Panc1 (cell line): ENCODE measurements around the gene TMEM39A. TPM values are rescaled to one million over a fixed set of nuclear protein-coding genes. Genes with fewer than 3 reads are reported as not detected.

Experiments used
- ATAC-seq: fragments of 200-7000 bp; cut with Tn5 transposase; 2 replicates; pipeline ENCODE4 v1.9.1; 2020; ENCODE audit warnings: mild to moderate bottlenecking, moderate library complexity
- BruUV-seq: library from RNA; stranded (reverse); fragments of 400-500 nt; replicated peaks from 2 replicates; lab custom pipeline; 2021; lab: Mats Ljungman, UMichigan
- CTCF ChIA-PET: fragments of 300-600 bp; sonication (Branson Sonifier 250); formaldehyde crosslinking; loops from one replicate; lab custom pipeline; 2022; ENCODE audit warnings: antibody characterized with exemption; lab: Charles Lee
- POLR2A ChIA-PET: fragments of 300-600 bp; sonication (Branson Sonifier 250); formaldehyde crosslinking; loops from one replicate; lab custom pipeline; 2022; ENCODE audit warnings: antibody characterized with exemption; lab: Charles Lee
- DNase-seq: peaks from one replicate; pipeline ENCODE4 v3.0.0-alpha.2; 2010; ENCODE audit warnings: low read depth, low spot score
- H3K27ac ChIP-seq: 2 replicates; pipeline ENCODE4 v1.5.1; 2011; ENCODE audit warnings: mild to moderate bottlenecking, low read length, inconsistent platforms
- H3K27me3 ChIP-seq: fragments of 200-500 bp; sonication (Bioruptor generic); 2 replicates; pipeline ENCODE4 v1.6.0; 2014; ENCODE audit warnings: low read length, inconsistent platforms; ENCODE audit not compliant: control insufficient read depth, insufficient read depth
- H3K36me3 ChIP-seq: fragments of 200-500 bp; sonication (Bioruptor generic); 2 replicates; pipeline ENCODE4 v1.5.1; 2014; ENCODE audit warnings: inconsistent platforms, mild to moderate bottlenecking, low read length, moderate library complexity; ENCODE audit not compliant: control insufficient read depth, insufficient read depth
- H3K4me1 ChIP-seq: 2 replicates; pipeline ENCODE4 v1.5.1; 2011; ENCODE audit warnings: inconsistent platforms, mild to moderate bottlenecking, low read length, moderate library complexity; ENCODE audit not compliant: control insufficient read depth, insufficient read depth
- H3K4me3 ChIP-seq, 2 experiments: 2 replicates each; pipeline ENCODE4 v1.5.1; 2011 to 2012; ENCODE audit warnings: low read depth in 2 of 2, low read length in 2 of 2, mild to moderate bottlenecking in 2 of 2, inconsistent platforms in 1 of 2, moderate library complexity in 1 of 2
- H3K9me3 ChIP-seq: fragments of 200-500 bp; sonication (Bioruptor generic); 2 replicates; pipeline ENCODE4 v1.5.1; 2014; ENCODE audit warnings: low read depth, mild to moderate bottlenecking, inconsistent platforms, low read length, moderate library complexity; ENCODE audit not compliant: control insufficient read depth, insufficient read depth
- POLR2AphosphoS5 ChIP-seq: IDR thresholded peaks from 2 replicates; pipeline ENCODE4 v1.6.1; 2012; ENCODE audit warnings: mild to moderate bottlenecking, low read depth, low read length, moderate library complexity
- SIN3A ChIP-seq: IDR thresholded peaks from 2 replicates; pipeline ENCODE4 v1.6.1; 2012; ENCODE audit warnings: low read depth, mild to moderate bottlenecking, low read length, moderate library complexity, borderline replicate concordance; ENCODE audit not compliant: insufficient read depth
- TCF7L2 ChIP-seq: IDR thresholded peaks from 2 replicates; pipeline ENCODE4 v1.6.1; 2011; ENCODE audit warnings: mild to moderate bottlenecking, low read depth, low read length, inconsistent platforms
- in situ Hi-C: cut with HindIII; loops from 2 replicates; pipeline ENCODE4 v1.10.0; 2016; ENCODE audit warnings: low sequenced_read_pairs, low pct_unique_long_range_greater_than_20kb
- intact Hi-C: fragments of 100-400 bp; cut with micrococcal nuclease; formaldehyde crosslinking; loops from one replicate; pipeline ENCODE4 v1.10.0; 2022; ENCODE audit not compliant: unreplicated experiment
- total RNA-seq: library from RNA; stranded (reverse); gene quantifications from one replicate; pipeline ENCODE4 v1.2.1, GENCODE V29; 2021; ENCODE audit not compliant: unreplicated experiment
- TF ChIP-seq, protein P1 (sequence below), 2 experiments: IDR thresholded peaks; 2 replicates each; pipeline ENCODE4 v1.6.1; 2011 to 2012; ENCODE audit warnings: low read depth in 2 of 2, control low read depth in 1 of 2, low read length in 1 of 2, mild to moderate bottlenecking in 1 of 2, moderate library complexity in 1 of 2; ENCODE audit not compliant: insufficient read depth in 1 of 2
- TF ChIP-seq, protein P2 (sequence below): fragments of 450-650 bp; IDR thresholded peaks from 2 replicates; pipeline ENCODE4 v1.5.1; 2017; ENCODE audit warnings: mild to moderate bottlenecking

The TMEM39A gene
- total RNA-seq, 1 experiment from 2014 or later = 47.8 TPM

DNA sequence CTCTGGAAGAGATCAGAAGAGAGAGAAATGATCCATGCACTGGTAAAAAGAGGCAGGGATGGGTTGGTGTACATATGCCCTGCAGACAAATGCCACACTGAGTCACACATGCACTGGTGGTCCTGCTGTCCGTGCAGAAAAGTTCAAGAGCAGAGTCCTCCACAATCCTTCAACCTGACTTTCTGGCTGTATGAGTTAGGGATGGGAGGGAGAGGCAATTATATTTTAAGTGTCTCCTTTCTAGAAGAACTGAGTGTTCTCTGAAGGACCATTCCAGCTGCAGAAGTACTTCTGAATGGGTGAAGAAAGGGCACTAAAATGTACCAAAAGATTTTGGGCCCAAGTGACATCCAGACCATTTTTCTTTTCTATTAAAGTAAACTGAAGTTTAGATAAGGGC lies 26.4 kb downstream of the TMEM39A start:
- DNase-seq = no peak
- TF ChIP-seq SIN3A = no peak
- TF ChIP-seq, protein P1, sequence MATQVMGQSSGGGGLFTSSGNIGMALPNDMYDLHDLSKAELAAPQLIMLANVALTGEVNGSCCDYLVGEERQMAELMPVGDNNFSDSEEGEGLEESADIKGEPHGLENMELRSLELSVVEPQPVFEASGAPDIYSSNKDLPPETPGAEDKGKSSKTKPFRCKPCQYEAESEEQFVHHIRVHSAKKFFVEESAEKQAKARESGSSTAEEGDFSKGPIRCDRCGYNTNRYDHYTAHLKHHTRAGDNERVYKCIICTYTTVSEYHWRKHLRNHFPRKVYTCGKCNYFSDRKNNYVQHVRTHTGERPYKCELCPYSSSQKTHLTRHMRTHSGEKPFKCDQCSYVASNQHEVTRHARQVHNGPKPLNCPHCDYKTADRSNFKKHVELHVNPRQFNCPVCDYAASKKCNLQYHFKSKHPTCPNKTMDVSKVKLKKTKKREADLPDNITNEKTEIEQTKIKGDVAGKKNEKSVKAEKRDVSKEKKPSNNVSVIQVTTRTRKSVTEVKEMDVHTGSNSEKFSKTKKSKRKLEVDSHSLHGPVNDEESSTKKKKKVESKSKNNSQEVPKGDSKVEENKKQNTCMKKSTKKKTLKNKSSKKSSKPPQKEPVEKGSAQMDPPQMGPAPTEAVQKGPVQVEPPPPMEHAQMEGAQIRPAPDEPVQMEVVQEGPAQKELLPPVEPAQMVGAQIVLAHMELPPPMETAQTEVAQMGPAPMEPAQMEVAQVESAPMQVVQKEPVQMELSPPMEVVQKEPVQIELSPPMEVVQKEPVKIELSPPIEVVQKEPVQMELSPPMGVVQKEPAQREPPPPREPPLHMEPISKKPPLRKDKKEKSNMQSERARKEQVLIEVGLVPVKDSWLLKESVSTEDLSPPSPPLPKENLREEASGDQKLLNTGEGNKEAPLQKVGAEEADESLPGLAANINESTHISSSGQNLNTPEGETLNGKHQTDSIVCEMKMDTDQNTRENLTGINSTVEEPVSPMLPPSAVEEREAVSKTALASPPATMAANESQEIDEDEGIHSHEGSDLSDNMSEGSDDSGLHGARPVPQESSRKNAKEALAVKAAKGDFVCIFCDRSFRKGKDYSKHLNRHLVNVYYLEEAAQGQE (IDR thresholded peaks at IDR 0.05; ENCODE audit: insufficient read depth in 1 of 2, low read depth in 2 of 2, low read length in 1 of 2) = no peak
- TF ChIP-seq, protein P2, sequence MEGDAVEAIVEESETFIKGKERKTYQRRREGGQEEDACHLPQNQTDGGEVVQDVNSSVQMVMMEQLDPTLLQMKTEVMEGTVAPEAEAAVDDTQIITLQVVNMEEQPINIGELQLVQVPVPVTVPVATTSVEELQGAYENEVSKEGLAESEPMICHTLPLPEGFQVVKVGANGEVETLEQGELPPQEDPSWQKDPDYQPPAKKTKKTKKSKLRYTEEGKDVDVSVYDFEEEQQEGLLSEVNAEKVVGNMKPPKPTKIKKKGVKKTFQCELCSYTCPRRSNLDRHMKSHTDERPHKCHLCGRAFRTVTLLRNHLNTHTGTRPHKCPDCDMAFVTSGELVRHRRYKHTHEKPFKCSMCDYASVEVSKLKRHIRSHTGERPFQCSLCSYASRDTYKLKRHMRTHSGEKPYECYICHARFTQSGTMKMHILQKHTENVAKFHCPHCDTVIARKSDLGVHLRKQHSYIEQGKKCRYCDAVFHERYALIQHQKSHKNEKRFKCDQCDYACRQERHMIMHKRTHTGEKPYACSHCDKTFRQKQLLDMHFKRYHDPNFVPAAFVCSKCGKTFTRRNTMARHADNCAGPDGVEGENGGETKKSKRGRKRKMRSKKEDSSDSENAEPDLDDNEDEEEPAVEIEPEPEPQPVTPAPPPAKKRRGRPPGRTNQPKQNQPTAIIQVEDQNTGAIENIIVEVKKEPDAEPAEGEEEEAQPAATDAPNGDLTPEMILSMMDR = no peak
- no peak for TF ChIP-seq POLR2AphosphoS5
- TF ChIP-seq TCF7L2 = no peak
- Histone ChIP-seq H3K9me3 (no peaks in the 10 kb centered on the region), H3K27me3 (no peaks in the 10 kb centered on the region), H3K36me3 (peaks cover 31% of the 10 kb centered on the region), H3K4me1 (no peaks in the 10 kb centered on the region), H3K4me3 (no peak overlapping the region), H3K27ac (no peak overlapping the region)
- ChIA-PET POLR2A (interaction anchor here (0.7 kb wide), 1 partner anchor 10 kb away, joined by 6 read pairs; no protein-coding TSS in a partner anchor), CTCF (no interaction called here)
- no peak for ATAC-seq
- in situ Hi-C loops (no loop called here), intact Hi-C loops (no loop called here)
- BruUV-seq = no TSS peak

DNA sequence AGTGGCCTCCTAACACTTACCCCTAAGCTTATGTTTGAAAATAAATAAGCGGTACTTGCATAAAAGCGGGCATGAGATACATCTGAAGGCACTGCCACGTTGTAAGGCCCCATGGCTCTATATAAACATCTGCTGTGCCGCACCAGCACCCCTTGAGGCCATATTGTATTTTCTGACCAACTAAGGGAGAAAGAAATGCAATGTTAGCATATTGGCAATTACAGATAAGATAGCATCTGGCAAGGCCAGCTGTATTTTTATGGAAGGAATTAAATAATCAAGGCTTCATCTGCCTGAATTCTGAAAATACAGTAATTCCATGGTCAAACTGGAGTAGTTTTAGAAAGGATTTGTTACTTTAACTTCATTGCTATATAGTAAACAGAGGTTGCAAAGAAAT lies 28.7 kb downstream of the TMEM39A start:
- Histone ChIP-seq H3K36me3 (peaks cover 48% of the 10 kb centered on the region), H3K9me3 (peaks cover 7% of the 10 kb centered on the region; the same call in 1 of the 2 replicates), H3K4me1 (no peaks in the 10 kb centered on the region), H3K27me3 (no peaks in the 10 kb centered on the region), H3K4me3 (no peak overlapping the region), H3K27ac (no peak overlapping the region)
- POLR2A ChIA-PET = no interaction called here
- no peak for TF ChIP-seq POLR2AphosphoS5
- TF ChIP-seq, protein P2 = peak; percentile 9; the same call in 1 of the 2 replicates
- TF ChIP-seq TCF7L2 = no peak
- TF ChIP-seq, protein P1 (IDR thresholded peaks at IDR 0.05; ENCODE audit: insufficient read depth in 1 of 2, low read depth in 2 of 2, low read length in 1 of 2) = no peak
- no peak for TF ChIP-seq SIN3A
- no TSS peak for BruUV-seq
- in situ Hi-C loops = no loop called here
- ATAC-seq (no peak), DNase-seq (no peak)
- CTCF ChIA-PET = no interaction called here
- intact Hi-C loops = no loop called here
